Measurements from ENCODE around the gene RIPOR3. TPM values are rescaled to one million over a fixed set of nuclear protein-coding genes. Genes with fewer than 3 reads are reported as not detected.

Gene RIPOR3
- total and polyA plus RNA-seq, 9 of the 15 experiments (the other 6 are each of a cell fraction or from before 2014, with no cell fraction given), result 3.3 to 62.7 (median 21.4) TPM

DNA sequence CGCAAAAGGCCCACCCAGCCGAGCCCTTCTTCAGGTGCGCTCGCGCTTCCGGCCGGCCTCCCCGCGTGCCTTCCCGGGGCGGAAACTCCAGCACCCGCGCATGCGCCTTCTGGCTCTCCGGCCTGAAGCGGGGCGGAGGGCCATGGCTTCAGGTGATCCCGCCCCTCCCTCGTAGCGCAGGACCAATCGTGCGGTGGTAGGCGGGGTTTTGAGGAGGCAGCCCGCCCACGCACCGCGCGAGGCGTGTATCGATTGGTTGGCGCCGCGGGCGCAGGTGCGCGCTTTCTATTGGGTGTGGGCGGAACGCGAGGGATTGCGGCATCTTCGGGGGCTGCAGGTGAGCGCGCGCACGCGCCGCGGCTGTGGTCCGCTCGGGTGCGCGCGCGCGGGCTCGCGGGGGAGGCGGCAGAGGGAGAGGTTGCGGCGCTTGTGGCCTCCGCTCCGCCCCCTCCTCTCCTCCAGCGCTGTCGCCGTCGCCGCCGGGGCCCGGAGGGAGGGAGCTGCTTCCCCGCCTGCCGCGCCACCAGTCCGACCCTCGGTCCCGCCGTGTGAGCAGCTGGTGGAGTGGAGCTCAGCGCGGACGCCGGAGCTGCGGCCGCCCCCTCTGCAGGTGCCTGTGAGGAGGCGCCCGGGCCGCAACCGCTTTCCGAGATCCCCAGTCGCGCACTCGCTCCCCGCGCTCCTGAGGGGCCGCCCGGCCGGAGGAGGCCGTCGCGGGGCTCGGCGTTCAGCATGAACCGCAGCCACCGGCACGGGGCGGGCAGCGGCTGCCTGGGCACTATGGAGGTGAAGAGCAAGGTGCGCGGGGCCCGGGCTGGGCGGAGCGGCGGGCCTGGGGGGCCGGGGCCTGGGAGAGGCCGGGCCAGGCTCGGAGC lies 40.0 kb upstream of the RIPOR3 start, which contains the start of gene PARD6B (continued):
- TF ChIP-seq, protein P1, sequence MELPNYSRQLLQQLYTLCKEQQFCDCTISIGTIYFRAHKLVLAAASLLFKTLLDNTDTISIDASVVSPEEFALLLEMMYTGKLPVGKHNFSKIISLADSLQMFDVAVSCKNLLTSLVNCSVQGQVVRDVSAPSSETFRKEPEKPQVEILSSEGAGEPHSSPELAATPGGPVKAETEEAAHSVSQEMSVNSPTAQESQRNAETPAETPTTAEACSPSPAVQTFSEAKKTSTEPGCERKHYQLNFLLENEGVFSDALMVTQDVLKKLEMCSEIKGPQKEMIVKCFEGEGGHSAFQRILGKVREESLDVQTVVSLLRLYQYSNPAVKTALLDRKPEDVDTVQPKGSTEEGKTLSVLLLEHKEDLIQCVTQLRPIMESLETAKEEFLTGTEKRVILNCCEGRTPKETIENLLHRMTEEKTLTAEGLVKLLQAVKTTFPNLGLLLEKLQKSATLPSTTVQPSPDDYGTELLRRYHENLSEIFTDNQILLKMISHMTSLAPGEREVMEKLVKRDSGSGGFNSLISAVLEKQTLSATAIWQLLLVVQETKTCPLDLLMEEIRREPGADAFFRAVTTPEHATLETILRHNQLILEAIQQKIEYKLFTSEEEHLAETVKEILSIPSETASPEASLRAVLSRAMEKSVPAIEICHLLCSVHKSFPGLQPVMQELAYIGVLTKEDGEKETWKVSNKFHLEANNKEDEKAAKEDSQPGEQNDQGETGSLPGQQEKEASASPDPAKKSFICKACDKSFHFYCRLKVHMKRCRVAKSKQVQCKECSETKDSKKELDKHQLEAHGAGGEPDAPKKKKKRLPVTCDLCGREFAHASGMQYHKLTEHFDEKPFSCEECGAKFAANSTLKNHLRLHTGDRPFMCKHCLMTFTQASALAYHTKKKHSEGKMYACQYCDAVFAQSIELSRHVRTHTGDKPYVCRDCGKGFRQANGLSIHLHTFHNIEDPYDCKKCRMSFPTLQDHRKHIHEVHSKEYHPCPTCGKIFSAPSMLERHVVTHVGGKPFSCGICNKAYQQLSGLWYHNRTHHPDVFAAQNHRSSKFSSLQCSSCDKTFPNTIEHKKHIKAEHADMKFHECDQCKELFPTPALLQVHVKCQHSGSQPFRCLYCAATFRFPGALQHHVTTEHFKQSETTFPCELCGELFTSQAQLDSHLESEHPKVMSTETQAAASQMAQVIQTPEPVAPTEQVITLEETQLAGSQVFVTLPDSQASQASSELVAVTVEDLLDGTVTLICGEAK (IDR thresholded peaks at IDR 0.05), result peak; percentile 86
- TF ChIP-seq, protein P1 (CRISPR knock-in tag; IDR thresholded peaks at IDR 0.05), result no peak
- no peak for TF ChIP-seq MED1 (CRISPR knock-in tag; IDR thresholded peaks at IDR 0.05; ENCODE audit: borderline replicate concordance)
- TF ChIP-seq YY1 (IDR thresholded peaks at IDR 0.05; ENCODE audit: borderline replicate concordance in 1 of 3, control insufficient read depth in 1 of 3, extremely low read depth in 1 of 3, insufficient read depth in 3 of 3, insufficient read length in 1 of 3, insufficient replicate concordance in 2 of 3, low read depth in 1 of 3, low read length in 2 of 3), result peak in 2 of 3 experiments; percentile 17 to 30
- no peak for TF ChIP-seq DIDO1 (tag; IDR thresholded peaks at IDR 0.05; ENCODE audit: low read depth)
- TF ChIP-seq, protein P2, sequence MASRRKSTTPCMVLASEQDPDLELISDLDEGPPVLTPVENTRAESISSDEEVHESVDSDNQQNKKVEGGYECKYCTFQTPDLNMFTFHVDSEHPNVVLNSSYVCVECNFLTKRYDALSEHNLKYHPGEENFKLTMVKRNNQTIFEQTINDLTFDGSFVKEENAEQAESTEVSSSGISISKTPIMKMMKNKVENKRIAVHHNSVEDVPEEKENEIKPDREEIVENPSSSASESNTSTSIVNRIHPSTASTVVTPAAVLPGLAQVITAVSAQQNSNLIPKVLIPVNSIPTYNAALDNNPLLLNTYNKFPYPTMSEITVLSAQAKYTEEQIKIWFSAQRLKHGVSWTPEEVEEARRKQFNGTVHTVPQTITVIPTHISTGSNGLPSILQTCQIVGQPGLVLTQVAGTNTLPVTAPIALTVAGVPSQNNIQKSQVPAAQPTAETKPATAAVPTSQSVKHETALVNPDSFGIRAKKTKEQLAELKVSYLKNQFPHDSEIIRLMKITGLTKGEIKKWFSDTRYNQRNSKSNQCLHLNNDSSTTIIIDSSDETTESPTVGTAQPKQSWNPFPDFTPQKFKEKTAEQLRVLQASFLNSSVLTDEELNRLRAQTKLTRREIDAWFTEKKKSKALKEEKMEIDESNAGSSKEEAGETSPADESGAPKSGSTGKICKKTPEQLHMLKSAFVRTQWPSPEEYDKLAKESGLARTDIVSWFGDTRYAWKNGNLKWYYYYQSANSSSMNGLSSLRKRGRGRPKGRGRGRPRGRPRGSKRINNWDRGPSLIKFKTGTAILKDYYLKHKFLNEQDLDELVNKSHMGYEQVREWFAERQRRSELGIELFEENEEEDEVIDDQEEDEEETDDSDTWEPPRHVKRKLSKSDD (conservative IDR thresholded peaks at IDR 0.05; ENCODE audit: low read length), result no peak
- TF ChIP-seq ZBTB1 (CRISPR knock-in tag; IDR thresholded peaks at IDR 0.05; ENCODE audit: borderline replicate concordance, low read depth), result peak; percentile 87
- TF ChIP-seq, protein P3, sequence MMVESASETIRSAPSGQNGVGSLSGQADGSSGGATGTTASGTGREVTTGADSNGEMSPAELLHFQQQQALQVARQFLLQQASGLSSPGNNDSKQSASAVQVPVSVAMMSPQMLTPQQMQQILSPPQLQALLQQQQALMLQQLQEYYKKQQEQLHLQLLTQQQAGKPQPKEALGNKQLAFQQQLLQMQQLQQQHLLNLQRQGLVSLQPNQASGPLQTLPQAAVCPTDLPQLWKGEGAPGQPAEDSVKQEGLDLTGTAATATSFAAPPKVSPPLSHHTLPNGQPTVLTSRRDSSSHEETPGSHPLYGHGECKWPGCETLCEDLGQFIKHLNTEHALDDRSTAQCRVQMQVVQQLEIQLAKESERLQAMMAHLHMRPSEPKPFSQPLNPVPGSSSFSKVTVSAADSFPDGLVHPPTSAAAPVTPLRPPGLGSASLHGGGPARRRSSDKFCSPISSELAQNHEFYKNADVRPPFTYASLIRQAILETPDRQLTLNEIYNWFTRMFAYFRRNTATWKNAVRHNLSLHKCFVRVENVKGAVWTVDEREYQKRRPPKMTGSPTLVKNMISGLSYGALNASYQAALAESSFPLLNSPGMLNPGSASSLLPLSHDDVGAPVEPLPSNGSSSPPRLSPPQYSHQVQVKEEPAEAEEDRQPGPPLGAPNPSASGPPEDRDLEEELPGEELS (CRISPR knock-in tag; IDR thresholded peaks at IDR 0.05; ENCODE audit: borderline replicate concordance), result no peak

Measured in K562 (cell line).